Left forelimb (tissue), 1 donor: ENCODE results near the gene PNMA8B.
"Not testable (repeated sequence)": the region's sequence is repeated elsewhere in the genome, so short reads cannot be mapped to it uniquely, and the experiment has no call there.

Experiments used
- DNase-seq: peaks from one replicate; pipeline ENCODE4 v3.0.0-alpha.2; 2018; ENCODE audit warnings: low spot score

The PNMA8B gene

GRCh38 chr19:46513461-46514236, 18.0 kb upstream of the PNMA8B start:
- peak; percentile 88 for DNase-seq

GRCh38 chr19:46511237-46511636, 15.6 kb upstream of the PNMA8B start:
- DNase-seq, result no peak

- no peak for DNase-seq
These were observed 12.5 kb upstream of the PNMA8B start for GRCh38 chr19:46508206-46508605.

GRCh38 chr19:46503848-46504453, 8.3 kb upstream of the PNMA8B start:
- no peak for DNase-seq

- DNase-seq, result no peak
These were observed 7.2 kb upstream of the PNMA8B start for GRCh38 chr19:46502891-46503290.

GRCh38 chr19:46499692-46500091, 4.0 kb upstream of the PNMA8B start:
- no peak for DNase-seq

- no peak for DNase-seq
These were observed 2.1 kb upstream of the PNMA8B start for GRCh38 chr19:46497773-46498172.

- not testable (repeated sequence) for DNase-seq
These were observed 1.2 kb upstream of the PNMA8B start for GRCh38 chr19:46496886-46497285.

- no peak for DNase-seq
These were observed 637 bp upstream of the PNMA8B start for GRCh38 chr19:46496304-46496703.

GRCh38 chr19:46494941-46495785, 504 bp downstream of the PNMA8B start:
- no peak for DNase-seq

GRCh38 chr19:46494146-46494940, 1.3 kb downstream of the PNMA8B start:
- no peak for DNase-seq

- no peak for DNase-seq
These were observed 2.2 kb downstream of the PNMA8B start for GRCh38 chr19:46493236-46494145.

- no peak for DNase-seq
These were observed 2.8 kb downstream of the PNMA8B start for GRCh38 chr19:46492841-46493235.

- no peak for DNase-seq
These were observed 3.5 kb downstream of the PNMA8B start for GRCh38 chr19:46491975-46492682.

- no peak for DNase-seq
These were observed 4.9 kb downstream of the PNMA8B start for GRCh38 chr19:46490774-46491173.

GRCh38 chr19:46489445-46490272, 6.0 kb downstream of the PNMA8B start:
- DNase-seq, result no peak

- no peak for DNase-seq
These were observed 7.1 kb downstream of the PNMA8B start for GRCh38 chr19:46488551-46488950.

- peak; percentile 92 for DNase-seq
These were observed 7.7 kb downstream of the PNMA8B start for GRCh38 chr19:46487802-46488445.
